Measurements from ENCODE around the gene BAIAP2L1. TPM values are rescaled to one million over a fixed set of nuclear protein-coding genes. Genes with fewer than 3 reads are reported as not detected.
"Not testable (repeated sequence)": the region's sequence is repeated elsewhere in the genome, so short reads cannot be mapped to it uniquely, and the experiment has no call there.

The BAIAP2L1 gene
- total RNA-seq, 1 donor from 2014 or later: 1.4 TPM

- H3K9me3 Mint-ChIP-seq: peaks cover 4% of the 10 kb centered on the region
- no peak for DNase-seq
- intact Hi-C loops (cut with micrococcal nuclease): no loop called here
- no peak overlapping the region for H3K4me3 Mint-ChIP-seq
- H3K27me3 Mint-ChIP-seq: no peaks in the 10 kb centered on the region
- no peak overlapping the region for H3K27ac Mint-ChIP-seq
- no peaks in the 10 kb centered on the region for H3K4me1 Mint-ChIP-seq
- no peaks in the 10 kb centered on the region for H3K36me3 Mint-ChIP-seq (ENCODE audit: low read depth)
These were observed 65.4 kb downstream of the BAIAP2L1 start for GRCh38 chr7:98335411-98335977.

GRCh38 chr7:98334081-98334480 lies 66.8 kb downstream of the BAIAP2L1 start:
- Mint-ChIP-seq H3K4me1 (no peaks in the 10 kb centered on the region), H3K9me3 (peaks cover 4% of the 10 kb centered on the region), H3K27me3 (no peaks in the 10 kb centered on the region), H3K27ac (no peak overlapping the region), H3K4me3 (no peak overlapping the region), H3K36me3 (ENCODE audit: low read depth) (no peaks in the 10 kb centered on the region)
- no peak for DNase-seq
- intact Hi-C loops (cut with micrococcal nuclease): no loop called here

GRCh38 chr7:98330926-98331529 lies 69.9 kb downstream of the BAIAP2L1 start:
- Mint-ChIP-seq H3K4me1 (no peaks in the 10 kb centered on the region), H3K36me3 (ENCODE audit: low read depth) (no peaks in the 10 kb centered on the region), H3K27ac (no peak overlapping the region), H3K4me3 (no peak overlapping the region), H3K27me3 (no peaks in the 10 kb centered on the region), H3K9me3 (peaks cover 4% of the 10 kb centered on the region)
- intact Hi-C loops (cut with micrococcal nuclease): no loop called here
- no peak for DNase-seq

GRCh38 chr7:98329791-98330373 lies 71.0 kb downstream of the BAIAP2L1 start:
- Mint-ChIP-seq H3K4me1 (no peaks in the 10 kb centered on the region), H3K27ac (no peak overlapping the region), H3K27me3 (no peaks in the 10 kb centered on the region)

GRCh38 chr7:98329100-98329790 lies 71.6 kb downstream of the BAIAP2L1 start:
- H3K4me3 Mint-ChIP-seq: no peak overlapping the region
- no peaks in the 10 kb centered on the region for H3K36me3 Mint-ChIP-seq (ENCODE audit: low read depth)
- H3K27me3 Mint-ChIP-seq: no peaks in the 10 kb centered on the region
- H3K9me3 Mint-ChIP-seq: peaks cover 4% of the 10 kb centered on the region
- no peaks in the 10 kb centered on the region for H3K4me1 Mint-ChIP-seq
- DNase-seq: no peak
- intact Hi-C loops (cut with micrococcal nuclease): no loop called here
- no peak overlapping the region for H3K27ac Mint-ChIP-seq

More at GRCh38 chr7:98329791-98330373, 71.0 kb downstream of the BAIAP2L1 start:
- peaks cover 4% of the 10 kb centered on the region for H3K9me3 Mint-ChIP-seq
- H3K36me3 Mint-ChIP-seq (ENCODE audit: low read depth): no peaks in the 10 kb centered on the region
- no peak for DNase-seq
- intact Hi-C loops (cut with micrococcal nuclease): no loop called here
- H3K4me3 Mint-ChIP-seq: no peak overlapping the region

- Mint-ChIP-seq H3K9me3 (no peaks in the 10 kb centered on the region), H3K4me3 (no peak overlapping the region), H3K4me1 (no peaks in the 10 kb centered on the region), H3K36me3 (ENCODE audit: low read depth) (no peaks in the 10 kb centered on the region), H3K27ac (no peak overlapping the region), H3K27me3 (peaks cover 3% of the 10 kb centered on the region)
- intact Hi-C loops (cut with micrococcal nuclease): no loop called here
- DNase-seq: no peak
These were observed 76.1 kb downstream of the BAIAP2L1 start for GRCh38 chr7:98324782-98325181.

- DNase-seq: no peak
- Mint-ChIP-seq H3K27ac (no peak overlapping the region), H3K27me3 (peaks cover 3% of the 10 kb centered on the region), H3K4me1 (no peaks in the 10 kb centered on the region), H3K9me3 (no peaks in the 10 kb centered on the region), H3K4me3 (no peak overlapping the region), H3K36me3 (ENCODE audit: low read depth) (no peaks in the 10 kb centered on the region)
- intact Hi-C loops (cut with micrococcal nuclease): no loop called here
These were observed 77.1 kb downstream of the BAIAP2L1 start for GRCh38 chr7:98323597-98324322.

GRCh38 chr7:98322331-98323270 lies 78.3 kb downstream of the BAIAP2L1 start:
- no peaks in the 10 kb centered on the region for H3K36me3 Mint-ChIP-seq (ENCODE audit: low read depth)
- H3K27me3 Mint-ChIP-seq: peaks cover 3% of the 10 kb centered on the region
- H3K4me3 Mint-ChIP-seq: no peak overlapping the region
- DNase-seq: no peak
- intact Hi-C loops (cut with micrococcal nuclease): no loop called here
- no peaks in the 10 kb centered on the region for H3K9me3 Mint-ChIP-seq
- no peaks in the 10 kb centered on the region for H3K4me1 Mint-ChIP-seq
- no peak overlapping the region for H3K27ac Mint-ChIP-seq

- Mint-ChIP-seq H3K36me3 (ENCODE audit: low read depth) (no peaks in the 10 kb centered on the region), H3K4me3 (no peak overlapping the region), H3K9me3 (no peaks in the 10 kb centered on the region), H3K27ac (no peak overlapping the region), H3K4me1 (no peaks in the 10 kb centered on the region), H3K27me3 (peaks cover 3% of the 10 kb centered on the region)
- intact Hi-C loops (cut with micrococcal nuclease): no loop called here
- DNase-seq: no peak
These were observed 79.6 kb downstream of the BAIAP2L1 start for GRCh38 chr7:98321301-98321700.

GRCh38 chr7:98319176-98319575 lies 81.7 kb downstream of the BAIAP2L1 start:
- H3K4me1 Mint-ChIP-seq: no peaks in the 10 kb centered on the region
- intact Hi-C loops (cut with micrococcal nuclease): no loop called here
- H3K27ac Mint-ChIP-seq: no peak overlapping the region
- no peak for DNase-seq
- peaks cover 3% of the 10 kb centered on the region for H3K27me3 Mint-ChIP-seq
- no peak overlapping the region for H3K4me3 Mint-ChIP-seq
- no peaks in the 10 kb centered on the region for H3K9me3 Mint-ChIP-seq
- no peaks in the 10 kb centered on the region for H3K36me3 Mint-ChIP-seq (ENCODE audit: low read depth)

- Mint-ChIP-seq H3K9me3 (no peaks in the 10 kb centered on the region), H3K4me1 (no peaks in the 10 kb centered on the region), H3K4me3 (no peak overlapping the region), H3K27me3 (no peaks in the 10 kb centered on the region), H3K36me3 (ENCODE audit: low read depth) (no peaks in the 10 kb centered on the region), H3K27ac (no peak overlapping the region)
- intact Hi-C loops (cut with micrococcal nuclease): no loop called here
- DNase-seq: no peak
These were observed 83.4 kb downstream of the BAIAP2L1 start for GRCh38 chr7:98317366-98318040.

- intact Hi-C loops (cut with micrococcal nuclease); H3K4me1 Mint-ChIP-seq; H3K27ac Mint-ChIP-seq; DNase-seq; H3K27me3 Mint-ChIP-seq; H3K9me3 Mint-ChIP-seq; H3K36me3 Mint-ChIP-seq (ENCODE audit: low read depth); H3K4me3 Mint-ChIP-seq: not testable (repeated sequence)
These were observed 84.8 kb downstream of the BAIAP2L1 start for GRCh38 chr7:98315994-98316527.
